Right lobe of liver (tissue), 4 donors: ENCODE results near the gene DCAF5.

ENCODE experiments used
- POLR2A ChIP-seq: fragments of 450-650 bp; IDR thresholded peaks from one replicate; pipeline ENCODE4 v1.6.1; 2017; ENCODE audit warnings: antibody characterized with exemption, mild to moderate bottlenecking
- TF ChIP-seq, protein P1 (sequence below), 4 donors: fragments of 200-600 bp in 3 of 4; fragments of 450-650 bp in 1 of 4; IDR thresholded peaks; one replicate each; pipeline versions ENCODE4 v1.5.1 to v1.8.0; 2016 to 2022; ENCODE audit warnings: antibody characterized with exemption in 4 of 4, mild to moderate bottlenecking in 2 of 4
- donor health status: DM: no; HTN: no; CAD: no.
- donor health status: DM: no; HTN: no; CAD: no.
- donor health status: DM: no; HTN: yes; CAD: no.

DNA sequence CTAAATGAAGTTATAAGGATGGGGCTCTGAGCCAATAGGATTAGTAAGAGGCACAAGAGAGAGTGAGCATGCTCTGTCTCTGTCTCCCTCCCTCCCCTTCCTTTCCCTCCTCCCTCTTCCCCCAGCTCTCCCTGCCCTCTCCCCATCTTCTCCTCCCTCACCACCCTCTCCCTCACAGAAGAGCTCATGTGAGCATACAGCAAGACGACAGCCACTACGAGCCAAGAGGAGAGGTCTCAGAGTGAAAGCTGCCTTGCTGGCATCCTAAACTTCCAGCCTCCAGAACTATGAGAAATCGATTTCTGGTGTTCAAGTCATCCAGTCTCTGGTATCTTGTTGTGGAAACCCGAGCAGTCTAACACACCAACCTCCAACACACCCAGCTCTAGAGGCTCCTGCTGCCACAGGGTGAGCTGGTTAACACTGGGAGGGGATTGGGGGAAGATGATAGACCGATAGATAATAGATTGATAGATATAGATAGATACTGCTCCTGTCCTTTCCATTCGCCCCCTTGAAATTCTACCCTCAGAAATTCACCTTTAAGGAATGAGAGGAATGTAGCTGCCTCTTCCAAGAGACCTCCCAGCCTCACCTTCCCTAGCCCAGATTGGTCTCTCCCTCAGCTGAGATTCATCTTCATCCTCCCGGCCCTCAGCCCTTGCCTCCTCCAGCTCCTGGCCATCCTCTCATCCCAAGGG, 148.0 kb downstream of the DCAF5 start:
- TF ChIP-seq, protein P1, sequence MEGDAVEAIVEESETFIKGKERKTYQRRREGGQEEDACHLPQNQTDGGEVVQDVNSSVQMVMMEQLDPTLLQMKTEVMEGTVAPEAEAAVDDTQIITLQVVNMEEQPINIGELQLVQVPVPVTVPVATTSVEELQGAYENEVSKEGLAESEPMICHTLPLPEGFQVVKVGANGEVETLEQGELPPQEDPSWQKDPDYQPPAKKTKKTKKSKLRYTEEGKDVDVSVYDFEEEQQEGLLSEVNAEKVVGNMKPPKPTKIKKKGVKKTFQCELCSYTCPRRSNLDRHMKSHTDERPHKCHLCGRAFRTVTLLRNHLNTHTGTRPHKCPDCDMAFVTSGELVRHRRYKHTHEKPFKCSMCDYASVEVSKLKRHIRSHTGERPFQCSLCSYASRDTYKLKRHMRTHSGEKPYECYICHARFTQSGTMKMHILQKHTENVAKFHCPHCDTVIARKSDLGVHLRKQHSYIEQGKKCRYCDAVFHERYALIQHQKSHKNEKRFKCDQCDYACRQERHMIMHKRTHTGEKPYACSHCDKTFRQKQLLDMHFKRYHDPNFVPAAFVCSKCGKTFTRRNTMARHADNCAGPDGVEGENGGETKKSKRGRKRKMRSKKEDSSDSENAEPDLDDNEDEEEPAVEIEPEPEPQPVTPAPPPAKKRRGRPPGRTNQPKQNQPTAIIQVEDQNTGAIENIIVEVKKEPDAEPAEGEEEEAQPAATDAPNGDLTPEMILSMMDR (IDR thresholded peaks at IDR 0.05): no peak
- no peak for TF ChIP-seq POLR2A
